B cell (primary cell): ENCODE data around the gene NKAIN2.

Experiments used
- CTCF ChIP-seq: fragments of 200-600 bp; IDR thresholded peaks from one replicate; pipeline ENCODE4 v1.8.0; 2022; ENCODE audit warnings: antibody characterized with exemption, mild to moderate bottlenecking
- EZH2 ChIP-seq: IDR thresholded peaks from 2 replicates; pipeline ENCODE4 v1.6.1; 2012; ENCODE audit warnings: borderline replicate concordance, low read depth, mild to moderate bottlenecking, moderate library complexity, low read length; ENCODE audit not compliant: insufficient read depth, poor library complexity, severe bottlenecking

GRCh38 chr6:123838505-123839234 is 35.0 kb downstream of the NKAIN2 start:
- TF ChIP-seq CTCF (no peak), EZH2 (no peak)
